DMS 273 (cell line): Measurements from ENCODE around the gene ATIC.

Experiments used
- DNase-seq: peaks from one replicate; lab custom pipeline; 2025; ENCODE audit not compliant: unreplicated experiment; lab: John Stamatoyannopoulos, UW

ATIC gene

DNA sequence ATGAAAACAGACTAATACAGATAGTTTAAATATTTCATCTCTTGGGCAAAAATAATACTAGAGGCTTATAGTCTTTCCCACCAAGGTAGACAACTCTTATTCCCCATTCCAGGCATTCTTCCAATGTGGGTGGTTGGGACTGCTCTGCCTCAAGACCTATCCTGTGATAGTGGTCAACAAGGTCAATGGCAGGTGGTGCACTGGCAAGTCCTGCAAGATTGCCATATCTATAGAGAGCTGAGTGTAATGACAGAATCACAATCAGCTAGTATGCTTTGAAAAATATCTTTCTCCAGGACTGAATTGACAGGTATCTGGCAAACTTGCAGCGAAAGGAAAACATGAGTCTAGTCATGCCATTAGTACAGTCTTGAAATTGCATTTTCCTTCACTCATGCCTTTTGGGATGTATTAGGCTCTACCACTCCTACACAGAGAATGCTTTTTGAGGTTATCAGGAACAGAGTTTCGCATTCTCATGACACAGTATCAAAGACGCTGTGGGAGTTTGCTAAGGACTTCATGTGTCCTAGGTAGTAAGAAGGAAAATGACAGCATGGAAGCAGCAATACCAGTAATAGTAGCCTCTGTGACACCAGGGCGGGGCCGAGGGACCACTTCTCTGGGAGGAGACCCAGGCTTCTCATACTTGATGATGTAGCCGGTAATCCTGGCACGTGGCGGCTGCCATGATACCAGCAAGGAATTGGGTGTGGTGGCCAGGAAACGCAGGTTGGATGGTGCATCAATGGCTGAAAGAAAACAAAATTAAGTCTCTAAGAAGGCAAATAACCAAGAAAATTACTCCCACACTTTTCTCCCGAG is 63.0 kb downstream of the ATIC start:
- no peak for DNase-seq

GRCh38 chr2:215375467-215375830 is 63.6 kb downstream of the ATIC start:
- no peak for DNase-seq

DNA sequence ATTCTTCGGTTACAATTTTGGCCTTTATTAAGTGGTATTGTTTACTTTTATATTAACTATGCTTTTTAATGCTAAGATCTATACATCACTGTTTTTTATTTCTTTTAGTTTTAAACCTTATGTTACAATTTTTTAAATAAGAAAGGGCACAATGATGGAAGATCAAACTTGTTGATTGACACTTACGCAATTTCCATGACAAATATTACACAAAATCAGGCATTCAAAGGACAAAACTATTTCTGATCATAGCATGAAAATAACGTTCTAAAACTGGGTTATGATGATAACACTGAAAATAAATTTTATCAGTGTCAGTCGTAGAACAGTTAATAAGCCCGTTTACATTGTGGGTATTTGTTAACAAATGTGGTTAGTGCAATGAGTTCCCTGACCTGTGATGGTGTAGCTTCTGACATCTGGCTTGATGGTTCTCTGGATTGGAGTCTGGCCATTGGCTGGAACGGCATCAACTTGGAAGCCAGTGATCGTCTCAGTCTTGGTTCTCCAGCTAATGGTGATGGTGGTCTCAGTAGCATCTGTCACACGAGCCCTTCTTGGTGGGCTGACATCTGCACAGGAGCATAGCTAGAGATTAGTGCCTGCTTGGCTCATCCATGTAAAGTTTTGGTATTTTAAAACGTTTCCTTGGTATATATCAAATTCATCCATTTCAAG is 64.4 kb downstream of the ATIC start:
- DNase-seq = no peak

GRCh38 chr2:215377283-215377682 is 65.4 kb downstream of the ATIC start:
- no peak for DNase-seq

- no peak for DNase-seq
Measured at GRCh38 chr2:215378045-215378444, 66.2 kb downstream of the ATIC start.

DNA sequence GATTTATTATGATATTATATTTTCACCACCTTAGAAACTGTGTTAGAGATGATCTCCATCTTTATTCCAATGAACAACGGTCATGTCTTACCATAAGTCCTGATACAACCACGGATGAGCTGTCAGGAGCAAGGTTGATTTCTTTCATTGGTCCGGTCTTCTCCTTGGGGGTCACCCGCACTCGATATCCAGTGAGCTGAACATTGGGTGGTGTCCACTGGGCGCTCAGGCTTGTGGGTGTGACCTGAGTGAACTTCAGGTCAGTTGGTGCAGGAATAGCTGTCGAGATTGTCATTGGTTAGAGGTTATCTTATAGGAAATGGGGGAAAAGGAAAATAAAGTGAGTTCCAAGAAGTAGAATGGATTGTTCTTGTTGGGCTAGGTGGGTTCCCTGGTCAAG is 67.2 kb downstream of the ATIC start:
- DNase-seq = no peak

- no peak for DNase-seq
Measured at GRCh38 chr2:215379948-215380347, 68.1 kb downstream of the ATIC start.

DNA sequence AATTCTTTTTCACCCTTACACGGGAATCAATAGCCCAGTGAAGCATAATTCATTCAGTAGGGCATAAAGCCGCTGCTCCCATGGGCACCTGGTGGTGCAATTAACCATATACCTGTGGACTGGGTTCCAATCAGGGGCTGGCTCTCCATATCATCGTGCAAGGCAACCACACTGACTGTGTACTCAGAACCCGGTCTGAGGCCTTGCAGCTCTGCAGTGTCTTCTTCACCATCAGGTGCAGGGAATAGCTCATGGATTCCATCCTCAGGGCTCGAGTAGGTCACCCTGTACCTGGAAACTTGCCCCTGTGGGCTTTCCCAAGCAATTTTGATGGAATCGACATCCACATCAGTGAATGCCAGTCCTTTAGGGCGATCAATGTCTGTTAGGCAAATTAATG is 68.8 kb downstream of the ATIC start:
- DNase-seq = no peak

DNA sequence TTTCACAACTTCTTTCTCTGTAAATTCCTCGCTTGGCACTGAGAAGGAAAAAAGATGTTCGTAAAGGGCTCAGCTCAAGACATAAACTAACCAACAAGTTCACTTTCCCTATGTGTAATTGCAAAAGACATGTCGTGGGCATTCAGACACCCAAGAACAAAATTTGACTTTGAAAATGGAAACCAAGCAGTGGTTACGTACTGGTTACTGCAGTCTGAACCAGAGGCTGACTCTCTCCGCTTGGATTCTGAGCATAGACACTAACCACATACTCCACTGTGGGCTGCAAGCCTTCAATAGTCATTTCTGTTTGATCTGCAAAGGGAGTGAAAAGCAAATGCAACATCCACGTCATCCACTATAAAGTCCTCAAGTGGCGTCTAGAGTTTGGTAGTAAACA is 70.2 kb downstream of the ATIC start:
- DNase-seq = no peak

DNA sequence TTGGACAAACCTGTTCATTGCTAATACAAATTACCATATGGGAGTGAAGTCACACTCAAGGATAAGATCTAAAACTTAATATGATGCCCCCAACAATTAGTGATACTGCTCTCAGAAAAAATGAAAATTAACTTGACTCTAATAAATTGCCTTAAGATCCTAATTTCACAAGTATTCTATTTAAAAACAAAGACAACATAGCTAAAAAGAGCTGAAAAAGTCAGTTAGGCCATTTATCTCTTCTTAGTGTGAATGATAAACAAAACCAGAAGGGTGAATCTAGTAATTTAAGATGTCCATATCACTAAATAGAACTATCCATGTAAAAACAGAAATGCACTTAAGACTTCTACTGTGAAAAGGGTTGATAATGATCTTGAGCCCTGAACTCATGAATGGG is 70.6 kb downstream of the ATIC start:
- no peak for DNase-seq

DNA sequence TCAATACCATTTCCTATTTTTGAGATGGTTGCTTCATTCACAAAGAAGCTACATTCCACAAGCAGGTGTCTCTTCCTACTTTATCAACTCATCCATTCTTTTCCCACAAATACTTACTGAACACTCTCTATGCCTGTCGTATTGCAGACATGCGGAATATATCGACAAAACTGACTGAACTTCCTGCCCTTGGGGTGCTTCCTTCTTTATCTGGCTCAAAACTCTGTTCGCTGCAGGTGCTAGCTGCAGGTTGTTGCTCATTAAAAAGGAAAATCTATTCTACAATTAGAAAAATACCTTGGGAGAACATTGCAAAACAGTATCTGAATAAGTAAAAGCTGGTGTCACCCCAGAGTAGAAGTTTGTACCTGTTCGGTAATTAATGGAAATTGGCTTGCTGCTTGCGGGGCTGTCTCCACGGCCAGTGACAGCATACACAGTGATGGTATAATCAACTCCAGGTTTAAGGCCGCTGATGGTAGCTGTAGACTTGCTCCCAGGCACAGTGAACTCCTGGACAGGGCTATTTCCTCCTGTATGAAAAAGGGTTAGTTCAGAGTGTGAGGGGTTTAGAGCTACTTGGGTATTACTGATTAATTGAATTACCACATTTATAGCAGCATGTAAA is 71.9 kb downstream of the ATIC start:
- DNase-seq = no peak

- no peak for DNase-seq
Measured at GRCh38 chr2:215384710-215385109, 72.9 kb downstream of the ATIC start.

- no peak for DNase-seq
Measured at GRCh38 chr2:215386566-215386965, 74.7 kb downstream of the ATIC start.

DNA sequence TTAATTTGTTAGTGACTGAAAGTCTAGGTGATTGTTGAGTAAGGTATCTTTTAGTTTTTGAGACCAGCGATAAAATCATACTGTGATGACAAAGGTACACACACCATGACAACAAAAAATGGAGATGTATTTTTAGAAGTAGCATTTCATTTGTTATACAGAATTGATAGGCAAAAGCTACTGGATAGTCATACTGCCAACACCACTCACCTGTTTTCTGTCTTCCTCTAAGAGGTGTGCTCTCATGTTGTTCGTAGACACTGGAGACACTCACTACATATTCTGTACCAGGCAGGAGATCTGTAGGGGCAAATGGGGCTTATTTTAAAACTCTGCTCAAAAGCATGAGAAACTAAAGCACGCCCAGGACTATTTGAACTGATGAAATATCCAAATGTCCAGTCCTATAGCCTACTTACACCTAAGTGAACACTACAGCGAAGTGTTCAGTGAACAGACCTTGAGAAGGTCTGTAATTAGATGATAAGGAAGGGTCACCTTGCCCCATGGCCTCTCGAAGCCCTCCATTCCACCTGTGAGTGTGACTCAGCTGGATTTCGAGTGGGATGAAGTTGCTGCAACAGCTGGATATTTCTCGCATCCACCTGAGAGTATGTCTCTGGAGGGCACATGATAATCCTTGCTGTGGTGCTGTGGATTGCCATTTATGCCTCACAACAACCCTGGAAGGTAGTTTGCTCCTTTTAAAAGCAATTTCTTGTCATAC is 76.3 kb downstream of the ATIC start:
- no peak for DNase-seq

DNA sequence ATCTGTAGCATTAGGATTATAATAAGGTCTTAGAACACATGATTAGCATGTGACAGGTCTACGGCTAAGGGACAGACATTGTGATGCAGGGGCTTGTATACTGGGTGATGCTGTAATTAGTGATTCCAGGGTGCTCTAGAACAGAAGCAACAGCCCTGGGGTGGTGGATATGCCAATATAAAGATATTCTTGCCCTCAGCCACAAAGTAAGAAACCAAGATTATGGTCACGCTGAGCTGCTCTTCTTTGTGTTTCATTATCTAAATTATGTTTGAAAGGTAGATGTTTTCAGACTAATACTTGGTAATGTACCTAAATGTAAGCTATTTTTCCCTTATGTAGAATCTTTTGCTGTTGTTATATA is 78.7 kb downstream of the ATIC start:
- DNase-seq = no peak

DNA sequence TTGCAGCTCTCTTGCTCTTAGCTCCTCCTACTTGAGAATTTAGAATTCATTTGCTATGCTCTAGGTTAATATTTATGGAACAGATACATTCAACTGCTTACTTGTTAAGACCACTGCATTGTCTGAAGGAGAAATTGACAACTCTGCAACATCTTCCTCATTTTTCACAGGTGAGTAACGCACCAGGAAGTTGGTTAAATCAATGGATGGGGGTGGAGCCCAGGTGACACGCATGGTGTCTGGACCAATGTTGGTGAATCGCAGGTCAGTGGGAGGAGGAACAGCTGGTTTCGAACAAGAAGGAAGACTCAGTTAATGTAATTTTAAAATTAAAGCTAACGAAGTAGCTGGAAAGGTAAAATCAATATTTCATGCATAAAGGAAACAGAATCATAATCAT is 79.7 kb downstream of the ATIC start:
- no peak for DNase-seq

GRCh38 chr2:215392164-215392563 is 80.3 kb downstream of the ATIC start:
- no peak for DNase-seq

GRCh38 chr2:215392687-215393270 is 80.9 kb downstream of the ATIC start:
- no peak for DNase-seq

DNA sequence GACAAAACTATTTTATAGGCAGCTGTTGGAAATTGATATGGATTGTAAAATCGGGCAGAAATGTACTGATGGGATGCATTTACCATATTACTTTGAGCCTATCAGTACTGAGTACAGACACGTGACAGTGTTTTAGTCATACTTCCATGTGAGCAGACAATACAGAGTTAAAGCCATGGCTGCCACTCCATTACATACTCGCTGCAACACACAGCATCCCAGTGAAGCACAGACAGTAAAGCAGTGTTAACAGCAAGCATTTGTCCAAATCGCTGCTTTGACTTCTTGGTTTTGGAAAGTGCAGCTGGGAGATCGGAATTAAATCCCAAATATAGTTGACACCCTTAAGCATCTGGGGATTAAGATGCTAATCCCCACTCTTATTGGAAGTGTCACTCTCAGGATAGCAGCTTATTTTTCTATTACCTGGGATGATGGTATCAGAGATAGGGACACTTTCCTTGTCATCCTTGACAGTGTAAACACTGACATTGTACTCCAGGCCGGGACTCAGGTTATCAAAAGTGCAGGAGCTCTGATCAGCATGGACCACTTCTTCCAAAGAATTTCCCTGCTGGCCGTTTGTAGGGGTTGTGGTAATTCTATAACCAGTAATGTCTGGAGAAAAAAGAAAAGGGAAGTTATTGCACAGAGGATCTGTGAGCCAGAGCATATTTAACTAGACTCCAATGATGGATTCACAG is 82.4 kb downstream of the ATIC start:
- DNase-seq = no peak

GRCh38 chr2:215395687-215396460 is 84.0 kb downstream of the ATIC start:
- DNase-seq = no peak
